HepG2 (cell line): ENCODE data around the gene GSTA1. TPM values are rescaled to one million over a fixed set of nuclear protein-coding genes. Genes with fewer than 3 reads are reported as not detected.

Experiments used
- EP300 ChIP-seq, 3 experiments: sonication (generic) in 1 of 3; formaldehyde crosslinking in 1 of 3; IDR thresholded peaks; 2 replicates each; pipeline versions ENCODE4 v1.5.1 to v1.6.1; 2011 to 2020; ENCODE audit warnings: low read depth in 2 of 3, low read length in 2 of 3, borderline replicate concordance in 1 of 3, improper control_type of control experiment in 1 of 3, mild to moderate bottlenecking in 1 of 3, missing genetic modification reagents in 1 of 3, moderate library complexity in 1 of 3
- GABPB1 ChIP-seq: IDR thresholded peaks from 2 replicates; pipeline ENCODE4 v1.6.1; 2016; ENCODE audit warnings: mild to moderate bottlenecking, missing genetic modification reagents, moderate library complexity, missing compliant biosample characterization
- GPN1 ChIP-seq: sonication (generic); formaldehyde crosslinking; IDR thresholded peaks from 2 replicates; pipeline ENCODE4 v1.5.1; 2020; ENCODE audit warnings: missing genetic modification reagents, borderline replicate concordance
- HDAC6 ChIP-seq: fragments of 200-600 bp; sonication (generic); IDR thresholded peaks from 2 replicates; pipeline ENCODE4 v1.7.0; 2017; ENCODE audit warnings: mild to moderate bottlenecking, antibody characterized with exemption, low read length, low read depth
- HNF1A ChIP-seq, 2 experiments: sonication (generic) in 1 of 2; formaldehyde crosslinking in 1 of 2; IDR thresholded peaks; 2 replicates each; pipeline versions ENCODE4 v1.4.0 to v1.6.1; 2016 to 2020; ENCODE audit warnings: borderline replicate concordance in 1 of 2, low read depth in 1 of 2, mild to moderate bottlenecking in 1 of 2, missing genetic modification reagents in 1 of 2
- KDM3A ChIP-seq: IDR thresholded peaks from 2 replicates; pipeline ENCODE4 v1.6.1; 2018; ENCODE audit warnings: low read depth, missing compliant biosample characterization
- KMT2A ChIP-seq: sonication (generic); formaldehyde crosslinking; IDR thresholded peaks from 2 replicates; pipeline ENCODE4 v1.4.0; 2020; ENCODE audit warnings: missing genetic modification reagents
- NKX3-1 ChIP-seq: sonication (generic); formaldehyde crosslinking; IDR thresholded peaks from 2 replicates; pipeline ENCODE4 v1.5.0; 2020; ENCODE audit warnings: missing genetic modification reagents
- REST ChIP-seq, 2 experiments: IDR thresholded peaks; 2 replicates each; pipeline ENCODE4 v1.6.1; 2011 to 2012; ENCODE audit warnings: low read length in 2 of 2, borderline replicate concordance in 1 of 2, low read depth in 1 of 2, mild to moderate bottlenecking in 1 of 2, moderate library complexity in 1 of 2
- TBP ChIP-seq: sonication (generic); formaldehyde crosslinking; IDR thresholded peaks from 2 replicates; pipeline ENCODE4 v1.5.0; 2020; ENCODE audit warnings: missing genetic modification reagents
- TRIM24 ChIP-seq: sonication (generic); formaldehyde crosslinking; IDR thresholded peaks from 2 replicates; pipeline ENCODE4 v1.8.0; 2022; ENCODE audit warnings: mild to moderate bottlenecking, missing genetic modification reagents
- ZFP90 ChIP-seq: sonication (generic); formaldehyde crosslinking; IDR thresholded peaks from 2 replicates; pipeline ENCODE4 v1.8.0; 2022; ENCODE audit warnings: missing genetic modification reagents, mild to moderate bottlenecking, inconsistent platforms, borderline replicate concordance
- ZGPAT ChIP-seq: IDR thresholded peaks from 2 replicates; pipeline ENCODE4 v1.6.1; 2016; ENCODE audit warnings: mild to moderate bottlenecking
- ZNF121 ChIP-seq: sonication (generic); formaldehyde crosslinking; IDR thresholded peaks from 2 replicates; pipeline ENCODE4 v1.5.0; 2020; ENCODE audit warnings: mild to moderate bottlenecking, missing genetic modification reagents
- ZNF20 ChIP-seq: sonication (generic); formaldehyde crosslinking; IDR thresholded peaks from 2 replicates; pipeline ENCODE4 v1.4.0; 2020; ENCODE audit warnings: mild to moderate bottlenecking, moderate library complexity, missing genetic modification reagents
- ZNF234 ChIP-seq: sonication (generic); formaldehyde crosslinking; conservative IDR thresholded peaks from 2 replicates; pipeline ENCODE4 v1.5.1; 2020; ENCODE audit warnings: mild to moderate bottlenecking, missing genetic modification reagents
- ZNF296 ChIP-seq: sonication (generic); formaldehyde crosslinking; conservative IDR thresholded peaks from 2 replicates; pipeline ENCODE4 v1.5.0; 2020; ENCODE audit warnings: mild to moderate bottlenecking, missing genetic modification reagents
- ZNF432 ChIP-seq: sonication (generic); formaldehyde crosslinking; IDR thresholded peaks from 2 replicates; pipeline ENCODE4 v1.5.0; 2020; ENCODE audit warnings: missing genetic modification reagents, mild to moderate bottlenecking, borderline replicate concordance
- ZNF570 ChIP-seq: sonication (generic); formaldehyde crosslinking; IDR thresholded peaks from 2 replicates; pipeline ENCODE4 v1.4.0; 2020; ENCODE audit warnings: mild to moderate bottlenecking, missing genetic modification reagents, borderline replicate concordance
- ZNF616 ChIP-seq: sonication (generic); formaldehyde crosslinking; IDR thresholded peaks from 2 replicates; pipeline ENCODE4 v1.5.0; 2020; ENCODE audit warnings: low read depth, mild to moderate bottlenecking, missing genetic modification reagents
- polyA plus RNA-seq, 8 experiments: library from polyadenylated mRNA; depleted of rRNA in 3 of 8; stranded (reverse) in 7 of 8; unstranded in 1 of 8; fragments of >200 nt; fragmentation: Illumina TruSeq in 4 of 8; extraction: Trizol in 4 of 8; gene quantifications; 2 replicates each; pipeline versions ENCODE4 v1.2.1 to v1.2.3, GENCODE V29; 2011 to 2016; ENCODE audit warnings: low read depth in 4 of 8, missing spikeins in 1 of 8, mixed read lengths in 1 of 8; ENCODE audit not compliant: insufficient read depth in 1 of 8
- total RNA-seq, 5 experiments: library from RNA; depleted of rRNA; stranded (reverse); fragments of >200 nt; fragmentation: Illumina TruSeq; extraction: Trizol; gene quantifications; 2 replicates each; pipeline ENCODE4 v1.2.3, GENCODE V29; 2016; ENCODE audit warnings: low read depth in 1 of 5

GSTA1 gene
- total and polyA plus RNA-seq, 2 of the 13 experiments (the other 11 are each of a cell fraction or from before 2014, with no cell fraction given): 6.2 to 282 TPM

GRCh38 chr6:52801188-52801841 lies 2.3 kb downstream of the GSTA1 start (continued):
- TF ChIP-seq REST (IDR thresholded peaks at IDR 0.05; ENCODE audit: borderline replicate concordance in 1 of 2, low read depth in 1 of 2, low read length in 2 of 2) (no peak), KDM3A (peak; percentile 58; the same call in 1 of the 2 replicates), ZNF296 (no peak), GPN1 (CRISPR knock-in tag) (no peak), ZNF616 (no peak), ZNF432 (CRISPR knock-in tag) (no peak), HDAC6 (no peak), TRIM24 (CRISPR knock-in tag) (no peak), GABPB1 (CRISPR knock-in tag) (no peak), TBP (CRISPR knock-in tag) (no peak), KMT2A (no peak), ZFP90 (CRISPR knock-in tag) (0 out of 2 replicates have a peak, but pooled peaks have one; percentile 54), NKX3-1 (0 out of 2 replicates have a peak, but pooled peaks have one; percentile 30), EP300 (IDR thresholded peaks at IDR 0.05; ENCODE audit: low read depth in 2 of 2, low read length in 2 of 2) (peak in 1 of 2 experiments; percentile 83; a peak in 2 of 4 replicates), EP300 (CRISPR knock-in tag; IDR thresholded peaks at IDR 0.05; ENCODE audit: borderline replicate concordance) (no peak), ZNF121 (CRISPR knock-in tag) (no peak), ZNF570 (CRISPR knock-in tag) (no peak), ZGPAT (peak; percentile 74), HNF1A (IDR thresholded peaks at IDR 0.05; ENCODE audit: low read depth) (peak; percentile 8; the same call in 1 of the 2 replicates), HNF1A (CRISPR knock-in tag; IDR thresholded peaks at IDR 0.05; ENCODE audit: borderline replicate concordance) (no peak), ZNF20 (CRISPR knock-in tag) (no peak), ZNF234 (no peak)
